Measurements from ENCODE around the gene JMJD8. TPM values are rescaled to one million over a fixed set of nuclear protein-coding genes. Genes with fewer than 3 reads are reported as not detected.

JMJD8 gene
- total and polyA plus RNA-seq, 2 experiments from 2014 or later, result 48.5 to 82.5 TPM

GRCh38 chr16:708019-708418, 23.9 kb upstream of the JMJD8 start (continued):
- TF ChIP-seq ZNF114 (CRISPR knock-in tag; IDR thresholded peaks at IDR 0.05) (no peak), ETS1 (IDR thresholded peaks at IDR 0.05) (no peak), STAT1 (IDR thresholded peaks at IDR 0.05; ENCODE audit: unreplicated experiment) (no peak), POLR2AphosphoS5 (IDR thresholded peaks at IDR 0.05; ENCODE audit: low read depth) (no peak), ZNF331 (CRISPR knock-in tag; IDR thresholded peaks at IDR 0.05; ENCODE audit: low read depth) (no peak), JUNB (IDR thresholded peaks at IDR 0.05; ENCODE audit: unreplicated experiment) (no peak)
- TF ChIP-seq, protein P1, sequence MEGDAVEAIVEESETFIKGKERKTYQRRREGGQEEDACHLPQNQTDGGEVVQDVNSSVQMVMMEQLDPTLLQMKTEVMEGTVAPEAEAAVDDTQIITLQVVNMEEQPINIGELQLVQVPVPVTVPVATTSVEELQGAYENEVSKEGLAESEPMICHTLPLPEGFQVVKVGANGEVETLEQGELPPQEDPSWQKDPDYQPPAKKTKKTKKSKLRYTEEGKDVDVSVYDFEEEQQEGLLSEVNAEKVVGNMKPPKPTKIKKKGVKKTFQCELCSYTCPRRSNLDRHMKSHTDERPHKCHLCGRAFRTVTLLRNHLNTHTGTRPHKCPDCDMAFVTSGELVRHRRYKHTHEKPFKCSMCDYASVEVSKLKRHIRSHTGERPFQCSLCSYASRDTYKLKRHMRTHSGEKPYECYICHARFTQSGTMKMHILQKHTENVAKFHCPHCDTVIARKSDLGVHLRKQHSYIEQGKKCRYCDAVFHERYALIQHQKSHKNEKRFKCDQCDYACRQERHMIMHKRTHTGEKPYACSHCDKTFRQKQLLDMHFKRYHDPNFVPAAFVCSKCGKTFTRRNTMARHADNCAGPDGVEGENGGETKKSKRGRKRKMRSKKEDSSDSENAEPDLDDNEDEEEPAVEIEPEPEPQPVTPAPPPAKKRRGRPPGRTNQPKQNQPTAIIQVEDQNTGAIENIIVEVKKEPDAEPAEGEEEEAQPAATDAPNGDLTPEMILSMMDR (conservative IDR thresholded peaks at IDR 0.05; ENCODE audit: low read depth in 2 of 2), result no peak

DNA sequence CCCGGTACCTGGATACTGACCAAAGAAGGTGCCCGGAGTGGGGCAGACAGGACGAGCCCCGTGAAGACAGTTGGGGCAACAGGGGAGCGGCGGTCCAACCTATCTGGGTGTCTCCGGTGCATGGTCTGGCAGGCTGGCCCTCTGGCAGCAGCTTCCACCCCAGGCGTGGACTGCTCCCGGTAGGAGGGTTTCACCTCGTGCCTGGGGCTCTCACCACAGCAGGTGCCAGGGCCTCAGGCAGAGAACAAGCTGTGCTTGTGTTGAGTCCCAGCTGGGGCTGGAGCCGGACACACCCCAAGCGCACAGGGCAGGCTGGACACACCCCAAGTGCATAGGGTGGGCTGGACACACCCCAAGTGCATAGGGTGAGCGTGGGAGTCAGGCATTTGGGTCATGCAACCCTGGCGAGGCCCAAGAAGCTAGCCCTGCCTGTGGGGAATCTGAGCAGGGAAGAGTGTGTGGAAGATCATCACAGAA, 23.0 kb upstream of the JMJD8 start:
- DNase-seq (ENCODE audit: low spot score) (no peak), ATAC-seq (no peak)
- H3K27me3 Mint-ChIP-seq (ENCODE audit: insufficient read depth, low read depth, poor library complexity), result peaks cover 63% of the 10 kb centered on the region
- H2AFZ ChIP-seq, result no peak overlapping the region
- peak overlapping the region; percentile 67; the same call in 1 of the 2 replicates for H3K4me3 ChIP-seq
- no peaks in the 10 kb centered on the region for H3K36me3 Mint-ChIP-seq (ENCODE audit: low read depth)
- no peaks in the 10 kb centered on the region for H3K36me3 ChIP-seq (ENCODE audit: insufficient read depth)
- no peaks in the 10 kb centered on the region for H3K9me3 Mint-ChIP-seq
- no peaks in the 10 kb centered on the region; the same call in 1 of the 2 replicates for H4K20me1 ChIP-seq (replicated peaks; ENCODE audit: insufficient read depth)
- no peaks in the 10 kb centered on the region for H3K79me2 ChIP-seq (replicated peaks; ENCODE audit: insufficient read depth)
- no peak overlapping the region for H3K27ac Mint-ChIP-seq
- no peaks in the 10 kb centered on the region; the same call in 2 of the 3 replicates for H3K4me1 Mint-ChIP-seq
- peaks cover 71% of the 10 kb centered on the region for H3K27me3 ChIP-seq (ENCODE audit: insufficient read depth)
- no peaks in the 10 kb centered on the region for H3K9me2 ChIP-seq (ENCODE audit: insufficient read depth)
- peak overlapping the region; percentile 94; the same call in 1 of the 2 replicates for H3K4me2 ChIP-seq
- 0 out of 2 replicates have a peak, but pooled peaks cover 6% of the 10 kb centered on the region for H3F3A ChIP-seq (replicated peaks; ENCODE audit: low read depth)
- H3K27ac ChIP-seq (ENCODE audit: low read depth), result no peak overlapping the region
- no peaks in the 10 kb centered on the region for H3K4me1 ChIP-seq (ENCODE audit: insufficient read depth)
- H3K4me3 Mint-ChIP-seq, result peak overlapping the region; percentile 74
- TF ChIP-seq ZNF114 (CRISPR knock-in tag; IDR thresholded peaks at IDR 0.05), result no peak
- TF ChIP-seq ZNF331 (CRISPR knock-in tag; IDR thresholded peaks at IDR 0.05; ENCODE audit: low read depth), result no peak
- TF ChIP-seq ETS1 (IDR thresholded peaks at IDR 0.05), result no peak
- TF ChIP-seq, protein P1 (conservative IDR thresholded peaks at IDR 0.05; ENCODE audit: low read depth in 2 of 2), result no peak
- no peak for TF ChIP-seq JUNB (IDR thresholded peaks at IDR 0.05; ENCODE audit: unreplicated experiment)
- no peak for TF ChIP-seq POLR2AphosphoS5 (IDR thresholded peaks at IDR 0.05; ENCODE audit: low read depth)
- no peak for TF ChIP-seq CREB1 (CRISPR knock-in tag; IDR thresholded peaks at IDR 0.05; ENCODE audit: low read depth)
- TF ChIP-seq EZH2phosphoT487 (IDR thresholded peaks at IDR 0.05; ENCODE audit: unreplicated experiment), result no peak
- TF ChIP-seq NANOG (IDR thresholded peaks at IDR 0.05; ENCODE audit: borderline replicate concordance), result no peak
- TF ChIP-seq REST (IDR thresholded peaks at IDR 0.05; ENCODE audit: unreplicated experiment), result no peak
- TF ChIP-seq STAT1 (IDR thresholded peaks at IDR 0.05; ENCODE audit: unreplicated experiment), result no peak
- no peak for TF ChIP-seq EZH2 (IDR thresholded peaks at IDR 0.05; ENCODE audit: low read depth, unreplicated experiment)
